KMS-11 (cell line): Measurements from ENCODE around the gene TEKT1.

ENCODE experiments used
- H2AFZ ChIP-seq: fragments of 200-600 bp; sonication (generic); 2 replicates; pipeline ENCODE4 v1.6.1; 2016; ENCODE audit warnings: antibody characterized with exemption, mixed run types, low read depth
- H3K27ac ChIP-seq: fragments of 200-600 bp; sonication (generic); 2 replicates; pipeline ENCODE4 v1.6.1; 2016; ENCODE audit warnings: mild to moderate bottlenecking, mixed run types
- H3K27me3 ChIP-seq: fragments of 200-600 bp; sonication (generic); 2 replicates; pipeline ENCODE4 v1.6.1; 2017; ENCODE audit warnings: mild to moderate bottlenecking, low read depth, mixed run types, moderate library complexity; ENCODE audit not compliant: insufficient read depth
- H3K36me3 ChIP-seq: fragments of 200-600 bp; sonication (generic); 2 replicates; pipeline ENCODE4 v1.6.1; 2017; ENCODE audit warnings: mild to moderate bottlenecking, mixed run types; ENCODE audit not compliant: insufficient read depth
- H3K4me1 ChIP-seq: fragments of 200-600 bp; sonication (generic); 2 replicates; pipeline ENCODE4 v1.6.1; 2016; ENCODE audit warnings: mild to moderate bottlenecking, low read depth, mixed run types; ENCODE audit not compliant: poor library complexity, severe bottlenecking
- H3K4me2 ChIP-seq: fragments of 200-600 bp; sonication (generic); 2 replicates; pipeline ENCODE4 v1.7.0; 2016; ENCODE audit warnings: mild to moderate bottlenecking, mixed run types
- H3K4me3 ChIP-seq: fragments of 200-600 bp; sonication (generic); IDR thresholded peaks from 2 replicates; pipeline ENCODE4 v1.6.1; 2017; ENCODE audit warnings: low read depth, low read length, mixed read lengths; ENCODE audit not compliant: insufficient read depth
- H3K79me2 ChIP-seq: fragments of 200-600 bp; sonication (generic); 2 replicates; pipeline ENCODE4 v1.6.1; 2016; ENCODE audit warnings: low read depth, mixed run types; ENCODE audit not compliant: insufficient read depth
- H3K9ac ChIP-seq: fragments of 200-600 bp; sonication (generic); 2 replicates; pipeline ENCODE4 v1.6.1; 2016; ENCODE audit warnings: mild to moderate bottlenecking, mixed run types
- H4K20me1 ChIP-seq: fragments of 200-600 bp; sonication (generic); 2 replicates; pipeline ENCODE4 v1.6.1; 2016; ENCODE audit warnings: mild to moderate bottlenecking, mixed run types; ENCODE audit not compliant: insufficient read depth
- CTCF ChIP-seq: fragments of 200-600 bp; sonication (generic); conservative IDR thresholded peaks from 2 replicates; pipeline ENCODE4 v1.6.1; 2017; ENCODE audit warnings: low read depth, mild to moderate bottlenecking, antibody characterized with exemption, low read length, moderate library complexity, mixed read lengths

TEKT1 gene

DNA sequence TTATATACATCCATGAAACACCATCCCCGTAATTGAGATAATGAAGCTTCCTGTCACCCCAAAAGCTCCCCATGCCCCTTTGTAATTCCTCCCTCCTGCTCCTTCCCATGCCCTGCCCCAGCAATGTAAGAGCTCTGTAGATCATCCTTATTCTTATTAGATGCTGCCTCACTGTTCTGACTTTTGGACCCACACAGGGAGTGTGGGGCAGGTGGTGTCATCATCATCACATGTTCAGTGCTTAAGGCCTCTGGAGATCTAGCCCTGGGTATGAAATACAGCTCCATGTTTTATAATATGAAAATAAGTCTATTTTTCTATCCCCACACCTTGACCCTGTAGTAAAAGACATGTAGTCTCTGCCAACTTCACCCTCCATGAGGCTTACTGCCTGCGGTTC lies 73.8 kb downstream of the TEKT1 start:
- H2AFZ ChIP-seq, result no peak overlapping the region
- no peaks in the 10 kb centered on the region for H3K36me3 ChIP-seq
- H3K4me3 ChIP-seq, result no peak overlapping the region
- no peaks in the 10 kb centered on the region for H4K20me1 ChIP-seq
- TF ChIP-seq CTCF, result no peak
- no peak overlapping the region for H3K9ac ChIP-seq
- no peaks in the 10 kb centered on the region for H3K79me2 ChIP-seq
- no peak overlapping the region for H3K27ac ChIP-seq
- no peak overlapping the region for H3K4me2 ChIP-seq
- no peaks in the 10 kb centered on the region for H3K4me1 ChIP-seq
- no peaks in the 10 kb centered on the region for H3K27me3 ChIP-seq

- Histone ChIP-seq H3K9ac (no peak overlapping the region), H3K4me3 (no peak overlapping the region), H3K36me3 (no peaks in the 10 kb centered on the region), H3K79me2 (no peaks in the 10 kb centered on the region), H3K27ac (no peak overlapping the region), H3K4me1 (no peaks in the 10 kb centered on the region), H3K27me3 (no peaks in the 10 kb centered on the region), H2AFZ (no peak overlapping the region; the same call in 1 of the 2 replicates), H3K4me2 (no peak overlapping the region; the same call in 1 of the 2 replicates), H4K20me1 (no peaks in the 10 kb centered on the region)
- TF ChIP-seq CTCF, result no peak
These were observed 75.0 kb downstream of the TEKT1 start for GRCh38 chr17:6756425-6757031.

- H3K9ac ChIP-seq, result peak within 1 kb of the TSS; percentile 18; the same call in 1 of the 2 replicates
- TF ChIP-seq CTCF, result no peak
- H3K4me2 ChIP-seq, result peak within 1 kb of the TSS; percentile 17; the same call in 1 of the 2 replicates
- H3K27me3 ChIP-seq, result no peaks in the 10 kb centered on the region
- no peak within 1 kb of the TSS for H3K4me3 ChIP-seq
- no peaks in the 10 kb centered on the region for H3K36me3 ChIP-seq
- H3K27ac ChIP-seq, result no peak within 1 kb of the TSS
- H2AFZ ChIP-seq, result peak within 1 kb of the TSS; percentile 38; the same call in 1 of the 2 replicates
- no peaks in the 10 kb centered on the region for H3K79me2 ChIP-seq
- no peaks in the 10 kb centered on the region for H3K4me1 ChIP-seq
- no peaks in the 10 kb centered on the region for H4K20me1 ChIP-seq
These were observed 75.8 kb downstream of the TEKT1 start, which contains the start of gene XAF1 for GRCh38 chr17:6755731-6756184. XAF1 (plus strand) TSS chr17:6756046; CDS start chr17:6756079, 33 bp downstream.

DNA sequence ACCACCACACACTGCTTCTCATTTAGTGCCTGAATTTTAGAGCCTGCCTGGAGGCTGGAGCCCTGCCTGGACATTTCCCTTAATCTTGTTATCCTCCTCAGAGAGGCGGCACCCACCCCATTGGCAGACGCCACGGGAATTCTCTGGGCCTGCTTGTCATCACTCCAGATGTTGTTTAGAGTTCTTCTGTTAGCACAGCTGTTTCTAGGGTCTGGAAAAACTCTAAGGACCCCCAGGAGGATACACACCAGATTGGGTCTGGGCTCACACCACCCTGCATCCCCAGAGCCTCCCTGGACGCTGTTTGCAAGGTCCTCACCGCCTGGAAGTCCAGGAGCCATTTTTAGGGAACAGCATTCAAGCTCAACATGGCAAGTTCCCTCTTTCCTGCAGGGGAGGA lies 76.2 kb downstream of the TEKT1 start:
- H4K20me1 ChIP-seq, result no peaks in the 10 kb centered on the region
- H3K79me2 ChIP-seq, result no peaks in the 10 kb centered on the region
- H3K27me3 ChIP-seq, result no peaks in the 10 kb centered on the region
- H3K27ac ChIP-seq, result no peak overlapping the region
- H3K4me1 ChIP-seq, result no peaks in the 10 kb centered on the region
- H3K4me2 ChIP-seq, result peak overlapping the region; percentile 17; the same call in 1 of the 2 replicates
- H3K36me3 ChIP-seq, result no peaks in the 10 kb centered on the region
- no peak overlapping the region for H3K9ac ChIP-seq
- TF ChIP-seq CTCF, result no peak
- 0 out of 2 replicates have a peak overlapping the region, but pooled peaks have one; percentile 38 for H2AFZ ChIP-seq
- H3K4me3 ChIP-seq, result no peak overlapping the region
